Kidney epithelial cell (primary cell): ENCODE data around the gene GLOD5. TPM values are rescaled to one million over a fixed set of nuclear protein-coding genes. Genes with fewer than 3 reads are reported as not detected.
A peak's percentile ranks its signal among the peaks of the same experiment; 100 is the strongest.

Source experiments
- DNase-seq: peaks from one replicate; pipeline ENCODE4 v3.0.0-alpha.2; 2010; ENCODE audit warnings: low read depth
- H3K27me3 ChIP-seq: 2 replicates; pipeline ENCODE4 v1.6.0; 2011; ENCODE audit warnings: low read length; ENCODE audit not compliant: control insufficient read depth, insufficient read depth
- H3K36me3 ChIP-seq: 2 replicates; pipeline ENCODE4 v1.5.1; 2011; ENCODE audit warnings: low read length; ENCODE audit not compliant: control insufficient read depth, insufficient read depth
- H3K4me3 ChIP-seq: 2 replicates; pipeline ENCODE4 v1.5.1; 2011; ENCODE audit warnings: low read depth, mild to moderate bottlenecking, control low read depth, low read length
- CTCF ChIP-seq: IDR thresholded peaks from 2 replicates; pipeline ENCODE4 v1.5.1; 2011; ENCODE audit warnings: mild to moderate bottlenecking, moderate library complexity, low read length, control low read depth, inconsistent platforms; ENCODE audit not compliant: insufficient read depth, poor library complexity, severe bottlenecking
- total RNA-seq: library from RNA; depleted of rRNA; stranded (reverse); fragments of >200 nt; gene quantifications from 2 replicates; pipeline ENCODE4 v1.2.3, GENCODE V29; 2015

Gene GLOD5
- not detected in 2 replicates for total RNA-seq

- Histone ChIP-seq H3K27me3 (no peaks in the 10 kb centered on the region), H3K36me3 (no peaks in the 10 kb centered on the region), H3K4me3 (no peak within 1 kb of the TSS)
- DNase-seq: no peak
- peak; percentile 42 for TF ChIP-seq CTCF
Measured at GRCh38 chrX:48761674-48762471, at the start of gene GLOD5. Gene GLOD5 (plus strand): TSS chrX:48761747. CDS start chrX:48761791, 44 bp downstream.

GRCh38 chrX:48711929-48712505 is 49.5 kb upstream of the GLOD5 start:
- no peaks in the 10 kb centered on the region for H3K27me3 ChIP-seq

DNA sequence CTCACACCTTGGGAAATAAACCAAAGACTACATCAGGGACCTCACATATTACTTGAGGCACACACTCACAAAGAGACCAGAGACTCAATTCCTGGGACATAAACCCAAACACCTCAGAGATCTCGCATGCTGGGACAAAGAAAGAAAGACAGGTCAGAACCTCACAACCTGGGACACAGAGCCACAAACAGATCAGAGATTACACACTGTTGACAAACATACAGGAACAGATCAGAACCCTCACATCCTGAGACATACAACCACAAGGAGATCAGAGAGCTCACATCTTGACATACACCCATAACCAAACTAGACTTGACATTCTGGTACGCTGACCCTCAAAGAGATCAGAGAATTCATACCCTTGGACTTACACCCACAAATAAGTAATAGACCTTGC is 47.7 kb upstream of the GLOD5 start:
- no peak for DNase-seq
- Histone ChIP-seq H3K4me3 (no peak overlapping the region), H3K36me3 (no peaks in the 10 kb centered on the region), H3K27me3 (no peaks in the 10 kb centered on the region)
- no peak for TF ChIP-seq CTCF

More at GRCh38 chrX:48711929-48712505, 49.5 kb upstream of the GLOD5 start:
- H3K4me3 ChIP-seq: no peak overlapping the region
- H3K36me3 ChIP-seq: no peaks in the 10 kb centered on the region
- no peak for DNase-seq
- TF ChIP-seq CTCF: no peak

DNA sequence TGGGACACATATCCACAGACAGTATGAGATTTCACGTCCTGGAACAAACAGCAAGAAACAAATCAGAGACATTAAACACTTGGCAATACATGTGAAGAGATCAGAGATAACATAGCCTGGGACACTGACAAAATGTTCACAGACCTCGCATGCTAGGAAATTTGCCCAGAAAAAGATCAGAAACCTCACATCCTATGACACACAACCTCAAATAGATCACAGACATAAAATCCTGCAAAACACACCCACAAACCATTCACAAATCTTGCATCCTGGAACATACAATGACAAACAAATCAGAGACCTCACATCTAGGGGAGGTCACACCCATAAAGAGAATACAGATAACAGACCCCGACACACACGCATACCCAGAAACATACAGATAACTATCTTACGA is 47.0 kb upstream of the GLOD5 start:
- no peak for TF ChIP-seq CTCF
- H3K4me3 ChIP-seq: no peak overlapping the region
- DNase-seq: no peak
- H3K36me3 ChIP-seq: no peaks in the 10 kb centered on the region
- H3K27me3 ChIP-seq: no peaks in the 10 kb centered on the region

DNA sequence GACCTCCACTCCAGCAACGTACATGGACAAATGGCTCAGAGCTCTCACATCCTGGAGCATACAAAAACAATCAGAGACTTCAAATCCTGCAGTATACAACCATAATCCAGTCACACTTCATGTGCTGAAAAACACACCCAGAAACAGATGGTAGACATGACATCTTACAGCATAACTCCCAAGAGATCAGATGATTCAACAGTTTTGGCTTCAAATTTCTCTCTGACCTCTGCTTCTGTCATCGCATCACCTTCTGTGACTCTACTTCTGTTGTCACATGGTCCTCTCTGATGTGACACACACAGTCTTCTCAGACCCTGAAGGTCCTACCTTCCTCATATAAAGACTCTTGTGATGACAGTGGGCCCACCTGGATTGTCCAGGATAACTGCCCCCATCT is 46.5 kb upstream of the GLOD5 start:
- Histone ChIP-seq H3K27me3 (no peaks in the 10 kb centered on the region), H3K4me3 (no peak overlapping the region), H3K36me3 (no peaks in the 10 kb centered on the region)
- DNase-seq: no peak
- no peak for TF ChIP-seq CTCF

- Histone ChIP-seq H3K36me3 (no peaks in the 10 kb centered on the region), H3K27me3 (no peaks in the 10 kb centered on the region), H3K4me3 (no peak overlapping the region)
- no peak for TF ChIP-seq CTCF
- DNase-seq: no peak
Measured at GRCh38 chrX:48715876-48716502, 45.6 kb upstream of the GLOD5 start.
